Measurements from ENCODE around the gene ADGRB2. TPM values are rescaled to one million over a fixed set of nuclear protein-coding genes. Genes with fewer than 3 reads are reported as not detected.

Gene ADGRB2
- polyA plus RNA-seq, 4 donors, result 4.8 to 43.7 (median 11.6) TPM

DNA sequence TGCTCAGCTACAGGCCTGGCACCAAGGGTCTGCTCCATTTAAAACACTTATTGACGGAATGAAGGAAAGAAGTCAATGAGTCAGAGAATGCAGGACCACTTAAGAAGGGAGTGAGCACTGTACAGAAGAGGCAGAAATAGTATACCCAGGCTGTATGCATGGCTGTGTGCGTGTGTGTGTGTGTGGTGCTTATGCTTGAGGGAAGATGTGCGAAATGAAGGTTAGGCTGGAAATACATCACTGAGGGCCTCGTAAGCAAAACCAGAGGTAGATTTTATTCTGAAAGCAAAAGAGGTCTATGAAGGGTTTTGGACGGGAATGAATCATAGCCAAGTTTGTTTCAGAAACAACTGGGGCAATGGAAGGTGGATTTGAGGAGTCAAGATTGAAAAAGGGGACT, 9.7 kb upstream of the ADGRB2 start:
- FAIRE-seq (no peak), DNase-seq (no peak)
- Histone ChIP-seq H3K4me3 (ENCODE audit: low read depth in 1 of 3, low read length in 3 of 3) (no peak overlapping the region), H3K27me3 (ENCODE audit: control insufficient read depth in 3 of 3, insufficient read depth in 3 of 3, low read length in 3 of 3) (peaks cover 4 to 71% (median 31%) of the 10 kb centered on the region in 3 donors), H3K9me3 (ENCODE audit: control insufficient read depth in 2 of 2, insufficient read depth in 1 of 2, low read depth in 1 of 2, low read length in 1 of 2) (no peaks in the 10 kb centered on the region), H3K36me3 (ENCODE audit: control insufficient read depth in 3 of 3, insufficient read depth in 2 of 3, low read depth in 1 of 3, low read length in 3 of 3) (no peaks in the 10 kb centered on the region), H3K27ac (ENCODE audit: low read depth in 1 of 3, low read length in 2 of 3) (no peak overlapping the region), H3K4me1 (ENCODE audit: control insufficient read depth in 3 of 3, insufficient read depth in 2 of 3, low read depth in 1 of 3, low read length in 2 of 3) (peaks cover 0 to 32% (median 0%) of the 10 kb centered on the region in 3 donors)
- 85 to 87% (median 85%) methylated on average over 5 of the region's 5 CpGs for WGBS, 3 donors

DNA sequence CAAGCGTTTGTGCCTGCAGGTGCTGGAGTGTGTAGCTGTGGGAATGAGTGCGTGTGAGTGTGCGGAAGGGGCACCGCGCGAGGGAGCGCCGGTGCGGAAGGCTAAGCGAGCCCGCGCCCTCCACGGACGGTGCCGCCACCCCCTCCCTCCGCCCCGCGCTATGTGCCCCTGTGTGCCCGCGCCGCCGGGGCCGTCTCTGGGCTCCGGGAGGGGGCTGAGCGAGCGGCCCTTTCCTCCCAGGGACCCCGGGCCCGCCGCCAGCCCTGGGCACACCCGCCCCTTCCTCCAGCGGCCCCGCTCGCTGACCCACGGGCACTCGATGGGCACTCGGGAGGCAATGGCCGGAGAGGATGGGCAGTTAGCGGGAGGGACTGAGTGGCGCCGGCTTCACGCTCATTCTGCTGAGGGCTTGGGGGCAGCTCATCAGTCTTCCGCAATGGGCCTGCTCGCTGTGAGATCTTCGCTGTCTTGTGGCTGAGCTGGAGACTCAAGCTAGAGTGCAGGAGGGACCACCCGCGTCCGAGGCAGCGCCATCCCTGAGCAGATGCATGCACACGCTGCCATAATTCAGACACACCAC, 8.6 kb upstream of the ADGRB2 start:
- Histone ChIP-seq H3K36me3 (ENCODE audit: control insufficient read depth in 3 of 3, insufficient read depth in 2 of 3, low read depth in 1 of 3, low read length in 3 of 3) (no peaks in the 10 kb centered on the region), H3K9me3 (ENCODE audit: control insufficient read depth in 2 of 2, insufficient read depth in 1 of 2, low read depth in 1 of 2, low read length in 1 of 2) (no peaks in the 10 kb centered on the region), H3K4me3 (ENCODE audit: low read depth in 1 of 3, low read length in 3 of 3) (peak overlapping the region in 2 of 3 donors; percentile 3 to 18), H3K27me3 (ENCODE audit: control insufficient read depth in 3 of 3, insufficient read depth in 3 of 3, low read length in 3 of 3) (peaks cover 4 to 66% (median 31%) of the 10 kb centered on the region in 3 donors), H3K4me1 (ENCODE audit: control insufficient read depth in 3 of 3, insufficient read depth in 2 of 3, low read depth in 1 of 3, low read length in 2 of 3) (peaks cover 0 to 39% (median 0%) of the 10 kb centered on the region in 3 donors), H3K27ac (ENCODE audit: low read depth in 1 of 3, low read length in 2 of 3) (no peak overlapping the region)
- FAIRE-seq (no peak), DNase-seq (no peak)
- 14 to 18% (median 15%) methylated on average over 31 to 49 of the region's 49 CpGs for WGBS, 3 donors

- no peak overlapping the region for H3K27ac ChIP-seq (ENCODE audit: low read depth in 1 of 3, low read length in 2 of 3)
- no peaks in the 10 kb centered on the region for H3K9me3 ChIP-seq (ENCODE audit: control insufficient read depth in 2 of 2, insufficient read depth in 1 of 2, low read depth in 1 of 2, low read length in 1 of 2)
- H3K4me1 ChIP-seq (ENCODE audit: control insufficient read depth in 3 of 3, insufficient read depth in 2 of 3, low read depth in 1 of 3, low read length in 2 of 3), result peaks cover 0 to 39% (median 0%) of the 10 kb centered on the region in 3 donors
- H3K36me3 ChIP-seq (ENCODE audit: control insufficient read depth in 3 of 3, insufficient read depth in 2 of 3, low read depth in 1 of 3, low read length in 3 of 3), result no peaks in the 10 kb centered on the region
- 4 to 11% (median 5%) methylated on average over 61 to 68 of the region's 68 CpGs for WGBS, 3 donors
- DNase-seq, result peak; percentile 67 to 73
- H3K27me3 ChIP-seq (ENCODE audit: control insufficient read depth in 3 of 3, insufficient read depth in 3 of 3, low read length in 3 of 3), result peaks cover 4 to 71% (median 31%) of the 10 kb centered on the region in 3 donors
- FAIRE-seq, result no peak
- H3K4me3 ChIP-seq (ENCODE audit: low read depth in 1 of 3, low read length in 3 of 3), result peak overlapping the region in 2 of 3 donors; percentile 3 to 18
Observed at GRCh38 chr1:31771891-31772668, 7.9 kb upstream of the ADGRB2 start.

DNA sequence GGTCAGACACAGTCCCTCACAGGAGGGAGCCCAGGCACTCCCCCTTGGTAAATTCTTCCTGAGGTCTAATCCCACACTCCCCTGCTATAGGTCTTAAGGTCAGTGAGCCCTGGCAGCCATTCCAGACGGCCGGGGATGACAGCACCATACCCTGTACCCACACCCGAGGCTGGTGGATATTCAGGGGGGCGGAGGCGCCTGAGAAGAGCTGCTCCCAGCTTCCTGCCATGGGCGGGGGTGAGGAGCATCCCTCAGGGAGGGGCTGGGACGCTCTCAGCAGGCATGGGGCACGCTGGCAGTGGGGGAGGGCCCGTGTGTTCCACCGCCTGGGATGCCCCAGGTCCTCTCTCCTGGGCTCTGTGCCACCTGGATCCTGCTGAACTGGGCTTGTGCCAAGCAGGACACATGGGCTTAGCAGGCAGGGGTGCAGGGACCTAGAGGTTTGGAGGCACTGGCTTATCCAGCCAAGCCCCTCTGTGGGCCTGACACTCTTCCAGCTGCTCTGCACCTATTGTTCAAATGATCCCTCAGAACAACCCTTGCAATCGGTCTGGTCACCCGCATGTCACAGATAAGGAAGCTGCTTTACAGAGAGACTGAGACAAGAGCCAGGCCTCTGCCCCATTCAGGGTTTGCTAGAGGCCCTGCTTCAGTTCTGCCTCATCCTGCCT, 5.7 kb upstream of the ADGRB2 start:
- Histone ChIP-seq H3K27ac (ENCODE audit: low read depth in 1 of 3, low read length in 2 of 3) (no peak overlapping the region), H3K9me3 (ENCODE audit: control insufficient read depth in 2 of 2, insufficient read depth in 1 of 2, low read depth in 1 of 2, low read length in 1 of 2) (no peaks in the 10 kb centered on the region), H3K27me3 (ENCODE audit: control insufficient read depth in 3 of 3, insufficient read depth in 3 of 3, low read length in 3 of 3) (peaks cover 4 to 62% (median 24%) of the 10 kb centered on the region in 3 donors), H3K4me3 (ENCODE audit: low read depth in 1 of 3, low read length in 3 of 3) (no peak overlapping the region), H3K36me3 (ENCODE audit: control insufficient read depth in 3 of 3, insufficient read depth in 2 of 3, low read depth in 1 of 3, low read length in 3 of 3) (no peaks in the 10 kb centered on the region), H3K4me1 (ENCODE audit: control insufficient read depth in 3 of 3, insufficient read depth in 2 of 3, low read depth in 1 of 3, low read length in 2 of 3) (peaks cover 0 to 41% (median 0%) of the 10 kb centered on the region in 3 donors)
- WGBS, 3 donors, result 31 to 56% (median 43%) methylated on average over 10 to 12 of the region's 12 CpGs
- DNase-seq (no peak), FAIRE-seq (no peak)

- peaks cover 0 to 47% (median 0%) of the 10 kb centered on the region in 3 donors for H3K4me1 ChIP-seq (ENCODE audit: control insufficient read depth in 3 of 3, insufficient read depth in 2 of 3, low read depth in 1 of 3, low read length in 2 of 3)
- 35 to 63% (median 44%) methylated on average over 5 of the region's 5 CpGs for WGBS, 3 donors
- no peaks in the 10 kb centered on the region for H3K36me3 ChIP-seq (ENCODE audit: control insufficient read depth in 3 of 3, insufficient read depth in 2 of 3, low read depth in 1 of 3, low read length in 3 of 3)
- H3K27me3 ChIP-seq (ENCODE audit: control insufficient read depth in 3 of 3, insufficient read depth in 3 of 3, low read length in 3 of 3), result peaks cover 0 to 61% (median 20%) of the 10 kb centered on the region in 3 donors
- H3K27ac ChIP-seq (ENCODE audit: low read depth in 1 of 3, low read length in 2 of 3), result no peak overlapping the region
- no peak overlapping the region for H3K4me3 ChIP-seq (ENCODE audit: low read depth in 1 of 3, low read length in 3 of 3)
- FAIRE-seq (no peak), DNase-seq (no peak)
- H3K9me3 ChIP-seq (ENCODE audit: control insufficient read depth in 2 of 2, insufficient read depth in 1 of 2, low read depth in 1 of 2, low read length in 1 of 2), result no peaks in the 10 kb centered on the region
Observed at GRCh38 chr1:31768939-31769704, 5.0 kb upstream of the ADGRB2 start.

DNA sequence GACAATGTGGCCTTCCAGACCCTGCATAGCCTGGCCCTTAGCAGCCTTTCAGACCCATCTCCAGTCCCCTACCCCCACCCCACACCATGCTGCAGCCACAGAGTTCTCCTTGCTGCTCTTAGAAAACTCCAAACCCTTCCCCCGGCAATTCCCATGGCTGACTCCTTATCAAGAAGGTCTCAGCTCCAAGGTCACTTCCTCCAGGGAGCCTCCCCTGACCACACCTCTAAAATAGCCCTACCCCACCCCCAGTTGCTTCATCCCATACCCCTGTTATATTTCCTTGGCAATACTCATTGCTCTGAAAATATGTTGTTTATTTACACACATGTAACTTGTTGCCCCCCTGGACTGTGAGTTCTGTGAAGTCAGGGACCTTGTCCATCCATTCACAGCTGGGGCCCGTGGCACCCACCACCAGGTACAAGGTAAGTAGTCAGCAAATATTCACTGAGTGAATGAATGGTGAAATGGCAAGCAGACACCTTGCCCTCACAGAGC, 4.3 kb upstream of the ADGRB2 start:
- no peak overlapping the region for H3K27ac ChIP-seq (ENCODE audit: low read depth in 1 of 3, low read length in 2 of 3)
- FAIRE-seq (no peak), DNase-seq (peak; percentile 55 to 71)
- peaks cover 0 to 56% (median 17%) of the 10 kb centered on the region in 3 donors for H3K27me3 ChIP-seq (ENCODE audit: control insufficient read depth in 3 of 3, insufficient read depth in 3 of 3, low read length in 3 of 3)
- H3K9me3 ChIP-seq (ENCODE audit: control insufficient read depth in 2 of 2, insufficient read depth in 1 of 2, low read depth in 1 of 2, low read length in 1 of 2), result no peaks in the 10 kb centered on the region
- no peak overlapping the region for H3K4me3 ChIP-seq (ENCODE audit: low read depth in 1 of 3, low read length in 3 of 3)
- WGBS, 3 donors, result 29 to 47% (median 33%) methylated on average over 2 of the region's 2 CpGs
- peaks cover 0 to 48% (median 0%) of the 10 kb centered on the region in 3 donors for H3K4me1 ChIP-seq (ENCODE audit: control insufficient read depth in 3 of 3, insufficient read depth in 2 of 3, low read depth in 1 of 3, low read length in 2 of 3)
- no peaks in the 10 kb centered on the region for H3K36me3 ChIP-seq (ENCODE audit: control insufficient read depth in 3 of 3, insufficient read depth in 2 of 3, low read depth in 1 of 3, low read length in 3 of 3)

GRCh38 chr1:31767225-31767624, 3.1 kb upstream of the ADGRB2 start:
- DNase-seq (no peak), FAIRE-seq (no peak)
- H3K4me1 ChIP-seq (ENCODE audit: control insufficient read depth in 3 of 3, insufficient read depth in 2 of 3, low read depth in 1 of 3, low read length in 2 of 3), result peaks cover 0 to 49% (median 0%) of the 10 kb centered on the region in 3 donors
- H3K9me3 ChIP-seq (ENCODE audit: control insufficient read depth in 2 of 2, insufficient read depth in 1 of 2, low read depth in 1 of 2, low read length in 1 of 2), result no peaks in the 10 kb centered on the region
- H3K4me3 ChIP-seq (ENCODE audit: low read depth in 1 of 3, low read length in 3 of 3), result no peak overlapping the region
- peaks cover 0 to 56% (median 8%) of the 10 kb centered on the region in 3 donors for H3K27me3 ChIP-seq (ENCODE audit: control insufficient read depth in 3 of 3, insufficient read depth in 3 of 3, low read length in 3 of 3)
- no peak overlapping the region for H3K27ac ChIP-seq (ENCODE audit: low read depth in 1 of 3, low read length in 2 of 3)
- H3K36me3 ChIP-seq (ENCODE audit: control insufficient read depth in 3 of 3, insufficient read depth in 2 of 3, low read depth in 1 of 3, low read length in 3 of 3), result no peaks in the 10 kb centered on the region
- WGBS, 3 donors, result 75 to 85% (median 82%) methylated on average over 7 of the region's 7 CpGs

DNA sequence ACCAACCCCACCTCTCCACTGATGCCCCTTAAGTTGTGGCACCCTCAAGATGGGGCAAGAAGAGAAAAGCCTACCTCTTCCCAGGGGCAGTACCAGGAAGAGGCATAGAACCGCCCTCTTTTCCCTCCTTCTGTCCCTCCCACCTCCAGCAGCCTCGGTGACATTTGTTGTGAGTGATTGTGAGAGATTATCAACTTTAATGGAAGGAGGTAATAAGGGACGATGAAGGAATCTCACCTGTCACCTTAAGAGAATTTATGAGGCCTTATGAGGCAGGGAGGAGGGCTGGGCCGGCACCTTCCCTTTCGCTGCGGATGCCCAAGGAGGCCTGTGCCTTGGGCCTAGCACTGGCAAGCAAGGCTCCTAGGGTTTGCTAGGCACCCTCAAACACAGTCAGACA, 1.4 kb upstream of the ADGRB2 start:
- Histone ChIP-seq H3K27me3 (ENCODE audit: control insufficient read depth in 3 of 3, insufficient read depth in 3 of 3, low read length in 3 of 3) (peaks cover 0 to 52% (median 4%) of the 10 kb centered on the region in 3 donors), H3K4me1 (ENCODE audit: control insufficient read depth in 3 of 3, insufficient read depth in 2 of 3, low read depth in 1 of 3, low read length in 2 of 3) (peaks cover 0 to 55% (median 0%) of the 10 kb centered on the region in 3 donors), H3K4me3 (ENCODE audit: low read depth in 1 of 3, low read length in 3 of 3) (no peak overlapping the region), H3K9me3 (ENCODE audit: control insufficient read depth in 2 of 2, insufficient read depth in 1 of 2, low read depth in 1 of 2, low read length in 1 of 2) (no peaks in the 10 kb centered on the region), H3K27ac (ENCODE audit: low read depth in 1 of 3, low read length in 2 of 3) (no peak overlapping the region), H3K36me3 (ENCODE audit: control insufficient read depth in 3 of 3, insufficient read depth in 2 of 3, low read depth in 1 of 3, low read length in 3 of 3) (no peaks in the 10 kb centered on the region)
- FAIRE-seq (no peak), DNase-seq (no peak)
- 43 to 67% (median 46%) methylated on average over 6 of the region's 6 CpGs for WGBS, 3 donors

All from small intestine (tissue), 7 donors.